ENCODE data around the gene SEPTIN1.

SEPTIN1 gene

DNA sequence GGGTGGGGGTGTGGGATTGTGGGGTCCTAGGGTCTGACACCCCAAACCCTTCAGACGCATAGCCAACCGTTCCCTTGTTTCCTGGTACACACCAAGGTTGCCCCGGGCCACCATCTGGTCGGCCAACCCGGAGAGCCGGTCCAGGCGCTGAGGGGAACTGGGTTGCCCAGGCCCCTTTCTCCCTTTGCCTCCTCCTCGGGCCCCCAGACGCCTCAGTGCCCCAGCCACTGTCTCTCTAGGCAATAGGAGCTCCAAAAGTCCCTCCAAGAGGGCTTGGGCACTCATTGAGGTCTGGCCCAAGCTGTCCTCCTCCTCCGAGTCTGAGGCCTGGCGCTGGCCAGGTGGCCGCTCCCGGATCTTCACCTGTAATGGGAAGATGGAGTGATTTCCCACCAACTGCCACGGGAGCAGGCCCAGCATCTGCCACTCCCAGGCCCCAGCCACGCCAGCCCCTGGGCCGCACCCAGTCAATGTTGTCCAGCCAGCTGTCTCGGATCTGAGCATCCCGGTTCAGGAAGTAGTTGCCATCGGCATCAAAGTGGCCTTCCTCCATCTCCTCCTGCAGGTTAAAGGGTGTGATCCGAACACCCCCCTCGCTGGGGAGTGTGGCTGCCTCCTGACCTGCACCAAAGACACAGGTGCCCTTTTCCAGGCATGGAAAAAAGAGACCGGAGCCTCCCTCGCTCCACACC lies 28.8 kb downstream of the SEPTIN1 start:
- DNase-seq (ENCODE audit: low spot score) = no peak
- TF ChIP-seq, protein P1, sequence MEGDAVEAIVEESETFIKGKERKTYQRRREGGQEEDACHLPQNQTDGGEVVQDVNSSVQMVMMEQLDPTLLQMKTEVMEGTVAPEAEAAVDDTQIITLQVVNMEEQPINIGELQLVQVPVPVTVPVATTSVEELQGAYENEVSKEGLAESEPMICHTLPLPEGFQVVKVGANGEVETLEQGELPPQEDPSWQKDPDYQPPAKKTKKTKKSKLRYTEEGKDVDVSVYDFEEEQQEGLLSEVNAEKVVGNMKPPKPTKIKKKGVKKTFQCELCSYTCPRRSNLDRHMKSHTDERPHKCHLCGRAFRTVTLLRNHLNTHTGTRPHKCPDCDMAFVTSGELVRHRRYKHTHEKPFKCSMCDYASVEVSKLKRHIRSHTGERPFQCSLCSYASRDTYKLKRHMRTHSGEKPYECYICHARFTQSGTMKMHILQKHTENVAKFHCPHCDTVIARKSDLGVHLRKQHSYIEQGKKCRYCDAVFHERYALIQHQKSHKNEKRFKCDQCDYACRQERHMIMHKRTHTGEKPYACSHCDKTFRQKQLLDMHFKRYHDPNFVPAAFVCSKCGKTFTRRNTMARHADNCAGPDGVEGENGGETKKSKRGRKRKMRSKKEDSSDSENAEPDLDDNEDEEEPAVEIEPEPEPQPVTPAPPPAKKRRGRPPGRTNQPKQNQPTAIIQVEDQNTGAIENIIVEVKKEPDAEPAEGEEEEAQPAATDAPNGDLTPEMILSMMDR (IDR thresholded peaks at IDR 0.05; ENCODE audit: extremely low read depth, missing control alignments) = no peak

DNA sequence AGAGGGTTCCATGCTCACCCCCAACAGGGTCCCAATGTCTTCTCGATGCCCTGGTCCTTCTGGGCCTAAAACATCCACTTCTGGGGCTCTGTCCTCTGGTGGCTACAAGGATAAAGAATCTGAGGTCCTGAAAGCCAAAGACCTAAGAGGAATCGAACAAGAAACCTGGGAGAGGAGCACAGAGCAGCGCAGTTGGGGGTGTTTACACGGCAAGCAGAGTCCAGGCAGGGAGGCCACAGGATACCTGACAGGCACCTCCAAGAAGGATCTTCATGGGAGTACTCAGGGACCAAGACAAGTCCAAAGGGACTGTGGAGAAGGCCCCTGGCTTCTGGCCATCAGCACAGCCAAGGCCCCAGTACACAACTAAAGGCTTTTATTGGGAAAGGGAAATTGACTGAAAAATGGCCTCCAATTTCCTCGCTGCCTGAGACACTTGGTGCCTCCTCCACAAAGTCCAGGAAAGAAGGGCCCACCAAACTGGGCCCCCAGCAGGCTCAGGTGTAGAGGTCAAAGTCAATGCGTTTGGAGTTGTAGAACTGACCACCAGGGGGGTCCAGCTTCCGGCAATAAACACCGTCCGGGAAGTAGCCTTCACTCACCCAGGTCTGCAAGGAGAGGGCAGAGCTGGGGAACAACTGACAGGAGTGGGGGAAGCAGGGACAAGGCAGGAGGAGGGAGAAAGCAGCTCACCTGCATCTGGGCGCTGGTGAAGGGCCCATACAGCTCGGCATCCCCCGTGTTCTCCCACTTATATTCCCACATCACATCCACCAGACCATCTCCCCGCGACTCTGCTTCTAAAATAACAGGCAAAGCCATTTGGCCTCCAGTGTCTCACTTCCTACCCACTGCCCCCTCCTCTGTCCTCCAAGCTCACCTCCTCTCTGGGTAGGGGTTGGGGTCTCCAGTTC lies 29.6 kb downstream of the SEPTIN1 start:
- TF ChIP-seq, protein P1 (IDR thresholded peaks at IDR 0.05; ENCODE audit: extremely low read depth, missing control alignments) = no peak
- DNase-seq (ENCODE audit: low spot score) = no peak

DNA sequence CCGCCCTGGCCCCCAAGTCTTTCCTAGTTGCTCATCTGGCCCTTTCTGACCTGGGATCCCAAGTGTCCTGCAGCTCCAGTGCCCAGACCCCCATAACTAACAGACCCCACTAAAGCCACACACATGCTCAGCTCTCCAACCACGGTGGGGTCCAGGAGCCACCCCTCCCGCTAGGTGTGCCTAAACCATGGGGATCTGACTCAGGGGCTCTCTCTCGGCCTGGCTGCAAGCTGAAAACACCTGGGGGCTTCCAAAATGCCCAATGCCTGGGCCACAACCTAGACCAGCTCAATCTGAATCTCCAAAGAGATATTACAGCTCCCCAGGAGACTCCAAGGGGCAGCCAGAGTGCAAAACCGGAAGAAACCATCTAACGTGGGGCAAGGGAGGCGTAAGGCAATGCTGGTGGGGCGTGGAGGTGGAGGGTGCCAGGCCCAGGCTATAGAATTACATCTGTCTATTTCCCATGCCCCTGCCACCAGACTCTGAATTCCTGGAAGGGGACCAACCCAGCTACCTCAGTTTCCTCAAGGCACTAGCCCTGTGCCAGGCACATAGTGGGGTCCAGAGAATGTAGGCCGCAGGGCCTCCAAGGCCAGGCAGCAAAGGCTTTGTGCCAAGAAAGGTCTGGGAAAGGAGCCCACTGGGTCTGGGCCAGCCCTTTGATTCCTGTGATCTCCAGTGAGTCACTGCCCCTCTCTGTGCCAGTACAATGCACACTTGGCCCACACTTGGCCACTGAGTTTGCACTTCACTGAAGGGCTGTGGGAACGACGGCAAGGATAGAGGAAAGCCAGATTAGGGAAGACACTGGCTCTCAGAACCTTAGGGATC lies 30.6 kb downstream of the SEPTIN1 start:
- no peak for DNase-seq (ENCODE audit: low spot score)

DNA sequence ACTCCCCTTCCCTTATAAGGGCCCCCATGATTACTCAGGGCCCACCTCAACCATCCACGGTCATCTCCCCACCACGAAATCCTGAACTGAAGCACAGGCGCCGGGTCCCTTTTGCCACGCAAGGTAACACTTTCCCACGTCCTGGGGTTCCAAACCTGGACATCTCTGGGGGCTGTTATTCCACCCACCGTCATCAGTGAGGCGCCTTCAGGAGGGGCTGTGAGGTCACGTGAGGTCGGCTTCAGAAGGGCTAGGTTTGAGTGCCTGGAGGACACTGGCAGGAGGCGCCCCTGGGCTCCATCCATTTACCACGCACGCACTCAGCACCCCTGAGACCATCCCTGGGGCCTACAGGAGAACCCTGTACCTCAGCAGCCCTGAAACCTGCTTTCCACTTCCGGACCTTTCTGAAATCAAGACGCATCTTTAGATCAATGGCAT lies 31.3 kb downstream of the SEPTIN1 start:
- DNase-seq (ENCODE audit: low spot score) = no peak
- TF ChIP-seq, protein P1 (IDR thresholded peaks at IDR 0.05; ENCODE audit: extremely low read depth, missing control alignments) = no peak

More for the DNA sequence above, 30.6 kb downstream of the SEPTIN1 start:
- TF ChIP-seq, protein P1 (IDR thresholded peaks at IDR 0.05; ENCODE audit: extremely low read depth, missing control alignments) = no peak

DNA sequence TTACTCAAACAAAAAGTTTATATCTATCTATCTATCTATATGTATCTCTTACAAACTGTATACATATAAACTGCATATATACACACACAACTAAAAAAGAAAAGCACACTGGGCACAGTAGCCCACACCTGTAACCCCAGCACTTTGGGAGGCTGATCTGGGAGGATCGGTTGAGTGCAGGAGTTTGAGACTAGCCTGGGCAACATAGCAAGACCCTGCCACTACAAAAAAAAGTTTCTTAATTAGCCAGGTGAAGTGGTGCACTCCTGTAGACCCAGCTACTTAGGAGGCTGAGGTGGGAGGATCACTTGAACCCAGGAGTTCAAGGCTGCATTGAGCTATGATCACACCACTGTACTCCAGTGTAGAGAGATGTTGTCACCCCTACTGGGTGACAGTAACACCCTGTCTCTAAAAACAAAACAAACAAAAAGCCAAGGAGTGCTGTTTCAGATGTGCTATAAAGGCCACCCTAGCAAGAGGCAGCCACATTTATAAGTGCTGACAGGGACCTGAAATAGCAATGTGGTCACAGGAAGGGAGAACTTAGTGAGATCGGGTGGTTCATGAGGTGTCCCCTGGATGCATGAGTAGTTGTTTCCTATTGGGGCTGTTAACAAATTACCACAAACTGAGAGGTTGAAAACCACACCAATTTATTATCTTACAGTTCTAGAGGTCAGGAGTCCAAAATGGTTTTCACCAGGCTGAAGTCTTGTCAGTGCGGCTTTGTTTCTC lies 32.1 kb downstream of the SEPTIN1 start:
- DNase-seq (ENCODE audit: low spot score) = peak; percentile 81
- TF ChIP-seq, protein P1 (IDR thresholded peaks at IDR 0.05; ENCODE audit: extremely low read depth, missing control alignments) = no peak

DNA sequence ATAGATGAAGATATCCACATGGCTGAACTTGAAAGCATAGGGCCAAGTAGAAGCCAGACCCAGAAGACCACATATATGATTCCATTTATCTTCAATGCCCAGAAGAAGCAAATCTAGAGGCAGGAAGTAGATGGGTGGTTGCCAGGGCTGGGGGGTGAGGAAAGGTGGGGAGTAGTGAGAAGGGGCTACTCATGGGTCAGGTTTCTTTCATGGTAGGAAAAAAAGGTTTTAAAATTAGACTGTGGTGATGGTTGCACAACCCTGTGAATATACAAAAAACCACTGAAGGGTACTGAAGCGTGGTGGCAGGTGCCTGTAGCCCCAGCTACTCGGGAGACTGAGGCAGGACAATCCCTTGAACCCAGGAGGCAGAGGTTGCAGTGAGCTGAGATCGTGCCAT lies 32.7 kb downstream of the SEPTIN1 start:
- TF ChIP-seq, protein P1 (IDR thresholded peaks at IDR 0.05; ENCODE audit: extremely low read depth, missing control alignments) = no peak

More for the DNA sequence above, 32.7 kb downstream of the SEPTIN1 start:
- DNase-seq (ENCODE audit: low spot score) = no peak
